ENCODE data around the gene KCNIP3.
"Not testable (repeated sequence)": the region's sequence is repeated elsewhere in the genome, so short reads cannot be mapped to it uniquely, and the experiment has no call there.

KCNIP3 gene

GRCh38 chr2:95356821-95357700, 59.9 kb downstream of the KCNIP3 start:
- DNase-seq: no peak

- DNase-seq: no peak
Measured at GRCh38 chr2:95357717-95358280, 60.7 kb downstream of the KCNIP3 start.

- DNase-seq: no peak
Measured at GRCh38 chr2:95359031-95359430, 61.9 kb downstream of the KCNIP3 start.

- DNase-seq: no peak
Measured at GRCh38 chr2:95359501-95359930, 62.4 kb downstream of the KCNIP3 start.

- DNase-seq: no peak
Measured at GRCh38 chr2:95361216-95361980, 64.3 kb downstream of the KCNIP3 start.

- no peak for DNase-seq
Measured at GRCh38 chr2:95362486-95362885, 65.3 kb downstream of the KCNIP3 start.

GRCh38 chr2:95366514-95366913, 69.4 kb downstream of the KCNIP3 start:
- DNase-seq: no peak

GRCh38 chr2:95372216-95372829, 75.2 kb downstream of the KCNIP3 start:
- DNase-seq: no peak

- DNase-seq: no peak
Measured at GRCh38 chr2:95372845-95373244, 75.7 kb downstream of the KCNIP3 start.

- DNase-seq: no peak
Measured at GRCh38 chr2:95374029-95374428, 76.9 kb downstream of the KCNIP3 start.

- no peak for DNase-seq
Measured at GRCh38 chr2:95374451-95374920, 77.3 kb downstream of the KCNIP3 start.

- DNase-seq: peak in 1 of 58 donors; percentile 6
Measured at GRCh38 chr2:95374921-95375471, 77.8 kb downstream of the KCNIP3 start.

GRCh38 chr2:95375532-95376150, 78.5 kb downstream of the KCNIP3 start:
- DNase-seq: no peak

GRCh38 chr2:95376311-95377215, 79.4 kb downstream of the KCNIP3 start:
- no peak for DNase-seq

- DNase-seq: no peak
Measured at GRCh38 chr2:95377216-95378123, 80.3 kb downstream of the KCNIP3 start.

- not testable (repeated sequence) for DNase-seq
Measured at GRCh38 chr2:95378281-95378680, 81.1 kb downstream of the KCNIP3 start.

- no peak for DNase-seq
Measured at GRCh38 chr2:95379371-95379831, 82.3 kb downstream of the KCNIP3 start.

GRCh38 chr2:95380280-95380679, 83.1 kb downstream of the KCNIP3 start:
- no peak for DNase-seq

All from anterior cingulate cortex (tissue), 58 donors.